K562 (cell line): ENCODE data around the gene ERGIC1. TPM values are rescaled to one million over a fixed set of nuclear protein-coding genes. Genes with fewer than 3 reads are reported as not detected.

ENCODE experiments used
- ATAC-seq: fragments of 200-7000 bp; cut with Tn5 transposase; 3 replicates; pipeline ENCODE4 v1.9.1; 2020; ENCODE audit warnings: moderate library complexity
- BruUV-seq: library from RNA; stranded (reverse); fragments of 400-500 nt; replicated peaks from 2 replicates; lab custom pipeline; 2021; lab: Mats Ljungman, UMichigan
- CTCF ChIA-PET: fragments of 300-600 bp; formaldehyde crosslinking; extraction: SDS; loops from one replicate; lab custom pipeline; 2021; ENCODE audit warnings: low intra/inter-chr PET ratio; lab: Yijun Ruan, JAX
- POLR2A ChIA-PET: fragments of 300-600, 350-650 bp; sonication (Branson Sonifier 250); formaldehyde crosslinking; extraction: SDS; loops from one replicate; lab custom pipeline; 2021; ENCODE audit warnings: antibody characterized with exemption, inconsistent platforms; lab: Yijun Ruan, JAX
- DNase-seq, 4 experiments: peaks; one replicate each; pipeline versions ENCODE4 v3.0.0 to v3.0.0-alpha.2; 2011 to 2018; ENCODE audit warnings: low spot score in 3 of 4, mixed read lengths in 3 of 4; ENCODE audit errors: extremely low read depth in 1 of 4
- FAIRE-seq: peaks from 2 replicates; lab custom pipeline; 2011; peaks lifted over from hg19 to GRCh38; lab: Jason Lieb, UNC
- H2AFZ ChIP-seq: 2 replicates; pipeline ENCODE4 v1.6.0; 2011; ENCODE audit warnings: low read depth, low read length, control low read depth, inconsistent platforms
- H3K27ac ChIP-seq: fragments of 200-600 bp; 3 replicates; pipeline ENCODE4 v1.8.0; 2011; ENCODE audit warnings: low read depth, mild to moderate bottlenecking, control low read depth, inconsistent platforms, low read length, moderate library complexity, mixed read lengths; ENCODE audit errors: extremely low read depth
- H3K27me3 ChIP-seq, 2 experiments: fragments of 300-600 bp in 1 of 2; 2 replicates in 1 of 2; 3 replicates in 1 of 2; pipeline versions ENCODE4 v1.6.0 to v1.8.0; 2011; ENCODE audit warnings: inconsistent platforms in 2 of 2, low read length in 2 of 2, mild to moderate bottlenecking in 1 of 2, mixed read lengths in 1 of 2, moderate library complexity in 1 of 2; ENCODE audit not compliant: control insufficient read depth in 2 of 2, insufficient read depth in 2 of 2
- H3K36me3 ChIP-seq: fragments of 300-600 bp; 3 replicates; pipeline ENCODE4 v1.8.0; 2011; ENCODE audit warnings: mild to moderate bottlenecking, low read length, inconsistent platforms; ENCODE audit not compliant: control insufficient read depth, insufficient read depth
- H3K4me1 ChIP-seq, 2 experiments: fragments of 200-600 bp in 1 of 2; replicated peaks in 1 of 2; 2 replicates in 1 of 2; 3 replicates in 1 of 2; pipeline versions ENCODE4 v1.5.1 to v1.8.0; 2011; ENCODE audit warnings: inconsistent platforms in 2 of 2, low read length in 2 of 2, mild to moderate bottlenecking in 1 of 2, mixed read lengths in 1 of 2, moderate library complexity in 1 of 2; ENCODE audit not compliant: control insufficient read depth in 2 of 2, insufficient read depth in 2 of 2
- H3K4me2 ChIP-seq: 2 replicates; pipeline ENCODE4 v1.6.1; 2011; ENCODE audit warnings: low read length, control low read depth, inconsistent platforms, mixed read lengths; ENCODE audit not compliant: insufficient read depth
- H3K4me3 ChIP-seq: fragments of 200-600 bp; sonication (generic), shearing (Covaris generic); 2 replicates; pipeline ENCODE4 v1.5.1; 2016; ENCODE audit warnings: control low read depth, inconsistent platforms
- H3K79me2 ChIP-seq: fragments of 200-600 bp; 3 replicates; pipeline ENCODE4 v1.8.0; 2011; ENCODE audit warnings: low read length, inconsistent platforms; ENCODE audit not compliant: control insufficient read depth, insufficient read depth
- H3K9ac ChIP-seq, 2 experiments: 2 replicates each; pipeline versions ENCODE4 v1.6.0 to v1.6.1; 2011; ENCODE audit warnings: low read depth in 2 of 2, low read length in 2 of 2, control low read depth in 1 of 2, inconsistent platforms in 1 of 2, mild to moderate bottlenecking in 1 of 2, mixed read lengths in 1 of 2; ENCODE audit not compliant: insufficient read depth in 1 of 2
- H3K9me1 ChIP-seq: one replicate; pipeline ENCODE4 v1.6.0; 2011; ENCODE audit warnings: inconsistent platforms, mild to moderate bottlenecking, low read length, moderate library complexity; ENCODE audit not compliant: control insufficient read depth, insufficient read depth
- H3K9me3 ChIP-seq: replicated peaks from 2 replicates; pipeline ENCODE4 v1.5.1; 2011; ENCODE audit warnings: low read depth, low read length, inconsistent platforms; ENCODE audit not compliant: control insufficient read depth, insufficient read depth
- H4K20me1 ChIP-seq: replicated peaks from 2 replicates; pipeline ENCODE4 v1.6.1; 2011; ENCODE audit warnings: low read length, inconsistent platforms, mixed read lengths; ENCODE audit not compliant: control insufficient read depth, insufficient read depth
- CTBP1 ChIP-seq: fragments of 450-650 bp; IDR thresholded peaks from 2 replicates; pipeline ENCODE4 v1.6.1; 2016; ENCODE audit warnings: borderline replicate concordance
- ETV5 ChIP-seq: sonication (generic); formaldehyde crosslinking; IDR thresholded peaks from 2 replicates; pipeline ENCODE4 v1.4.0; 2020; ENCODE audit warnings: low read depth, mild to moderate bottlenecking, missing genetic modification reagents
- JUN ChIP-seq, 2 experiments: sonication (generic) in 1 of 2; formaldehyde crosslinking in 1 of 2; IDR thresholded peaks; 2 replicates each; pipeline versions ENCODE4 v1.6.1 to v1.8.0; 2012 to 2022; ENCODE audit warnings: borderline replicate concordance in 2 of 2, mild to moderate bottlenecking in 2 of 2, improper control_type of control experiment in 1 of 2, low read depth in 1 of 2, low read length in 1 of 2, missing genetic modification reagents in 1 of 2
- JUND ChIP-seq, 2 experiments: IDR thresholded peaks; 2 replicates in 1 of 2; 3 replicates in 1 of 2; pipeline ENCODE4 v1.6.1; 2011; ENCODE audit warnings: borderline replicate concordance in 2 of 2, low read depth in 2 of 2, low read length in 2 of 2, improper control_type of control experiment in 1 of 2, missing biosample characterization in 1 of 2, missing genetic modification characterization in 1 of 2, missing genetic modification reagents in 1 of 2
- KAT2B ChIP-seq: IDR thresholded peaks from one replicate; pipeline ENCODE4 v1.6.1; 2012; ENCODE audit warnings: low read depth, mild to moderate bottlenecking, control low read depth, inconsistent platforms, low read length, moderate library complexity
- PYGO2 ChIP-seq: fragments of 450-650 bp; IDR thresholded peaks from 2 replicates; pipeline ENCODE4 v1.6.1; 2016; ENCODE audit warnings: mild to moderate bottlenecking, missing genetic modification characterization, moderate library complexity, missing compliant biosample characterization
- SMARCE1 ChIP-seq: fragments of 450-650 bp; IDR thresholded peaks from 2 replicates; pipeline ENCODE4 v1.7.1; 2016; ENCODE audit warnings: mild to moderate bottlenecking
- SUPT5H ChIP-seq: fragments of 450-650 bp; IDR thresholded peaks from 2 replicates; pipeline ENCODE4 v1.6.1; 2016
- ZNF511 ChIP-seq: sonication (generic); formaldehyde crosslinking; IDR thresholded peaks from 2 replicates; pipeline ENCODE4 v1.8.0; 2022; ENCODE audit warnings: mild to moderate bottlenecking, missing genetic modification reagents
- WGBS: fragments of 100-300 bp; shearing (Covaris generic); methylation state at CpG from one replicate; pipeline ENCODE4 v1.1.6; 2016; ENCODE audit warnings: low coverage, mixed read lengths; ENCODE audit not compliant: insufficient coverage; ENCODE audit errors: missing lambda C conversion rate; 5-methylcytosine and 5-hydroxymethylcytosine counted together
- in situ Hi-C: fragments of 300-500 bp; cut with MboI; formaldehyde crosslinking; loops from 4 replicates; pipeline ENCODE4 v1.15.0; 2018; ENCODE audit warnings: inconsistent platforms, mixed read lengths
- intact Hi-C: fragments of 100-400 bp; cut with micrococcal nuclease; formaldehyde crosslinking; loops from 2 replicates; pipeline ENCODE4 v1.14.2; 2022
- polyA plus RNA-seq, 8 experiments: library from polyadenylated mRNA; depleted of rRNA in 4 of 8; stranded (reverse) in 5 of 8; unstranded in 3 of 8; fragments of >200 nt; fragmentation: Nextera tagmentation in 2 of 8; fragmentation: Illumina TruSeq in 1 of 8; extraction: Ambion mirVana in 2 of 8; extraction: Trizol in 1 of 8; gene quantifications; 2 replicates each; pipeline versions ENCODE4 v1.2.1 to v1.2.3, GENCODE V29; 2011 to 2014; ENCODE audit warnings: inconsistent platforms in 1 of 8, missing spikeins in 1 of 8
- total RNA-seq, 7 experiments: library from RNA; depleted of rRNA in 6 of 7; stranded (reverse); fragments of >200 nt in 6 of 7; fragmentation: Illumina TruSeq in 2 of 7; extraction: Trizol in 2 of 7; gene quantifications; 2 replicates each; pipeline versions ENCODE4 v1.2.1 to v1.2.3, GENCODE V29; 2011 to 2021; ENCODE audit warnings: low replicate concordance in 1 of 7
- TF ChIP-seq, protein P1 (sequence below): fragments of 250-450 bp; sonication (Bioruptor Pico); IDR thresholded peaks from 2 replicates; pipeline ENCODE4 v1.4.0; 2020
- TF ChIP-seq, protein P2 (sequence below), 3 experiments: IDR thresholded peaks in 2 of 3; conservative IDR thresholded peaks in 1 of 3; 2 replicates each; pipeline ENCODE4 v1.5.1; 2011 to 2012; ENCODE audit warnings: low read length in 3 of 3, mild to moderate bottlenecking in 3 of 3, control low read depth in 2 of 3, improper control_type of control experiment in 1 of 3, inconsistent platforms in 1 of 3, low read depth in 1 of 3, mixed read lengths in 1 of 3, moderate library complexity in 1 of 3; ENCODE audit not compliant: insufficient read depth in 2 of 3

The ERGIC1 gene
- total and polyA plus RNA-seq, 9 of the 15 experiments (the other 6 are each of a cell fraction or from before 2014, with no cell fraction given), result 5.5 to 68.4 (median 36.4) TPM

DNA sequence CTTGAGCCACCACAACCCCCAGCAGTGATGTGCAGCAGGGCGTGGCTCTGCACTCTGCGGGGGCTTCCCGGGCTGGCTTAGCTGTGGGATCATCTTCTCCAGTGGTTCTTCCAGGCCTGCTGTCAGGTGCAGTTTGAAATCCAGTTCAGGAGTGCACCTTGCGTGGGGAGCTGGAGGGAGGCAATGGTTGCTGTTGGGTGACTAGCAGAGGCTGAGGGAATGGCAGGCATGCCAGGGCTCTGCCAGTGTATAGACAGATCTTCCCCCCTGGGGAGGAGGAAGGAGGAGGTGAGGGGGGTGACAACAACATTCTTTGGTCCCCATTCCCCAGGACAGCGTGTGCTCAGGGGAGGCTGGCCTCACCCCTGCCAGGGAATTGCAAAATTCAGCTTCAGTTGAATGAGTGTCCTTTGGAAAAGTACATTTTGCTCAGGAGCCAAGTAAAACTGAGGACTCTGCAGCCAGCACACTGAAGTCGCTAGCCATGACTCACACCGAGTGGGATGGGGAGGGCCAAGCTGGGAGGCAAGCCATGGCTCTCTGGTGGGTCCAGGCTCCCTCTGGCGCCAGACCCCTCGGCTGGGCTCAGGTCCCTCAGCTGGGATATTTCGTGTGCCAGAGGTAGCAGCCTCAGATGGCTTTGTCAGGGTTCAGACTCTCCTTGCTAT, 35.0 kb downstream of the ERGIC1 start:
- H4K20me1 ChIP-seq, result peaks cover 18% of the 10 kb centered on the region
- TF ChIP-seq PYGO2 (tag) (no peak), JUND (IDR thresholded peaks at IDR 0.05; ENCODE audit: borderline replicate concordance, low read depth, low read length) (peak; percentile 69), JUND (tag; IDR thresholded peaks at IDR 0.05; ENCODE audit: borderline replicate concordance, low read depth, low read length) (no peak), SMARCE1 (0 out of 2 replicates have a peak, but pooled peaks have one; percentile 4), JUN (IDR thresholded peaks at IDR 0.05; ENCODE audit: borderline replicate concordance, low read depth, low read length) (0 out of 2 replicates have a peak, but pooled peaks have one; percentile 39), JUN (CRISPR knock-in tag; IDR thresholded peaks at IDR 0.05; ENCODE audit: borderline replicate concordance) (no peak), SUPT5H (no peak), ZNF511 (CRISPR knock-in tag) (peak; percentile 34; the same call in 1 of the 2 replicates), CTBP1 (0 out of 2 replicates have a peak, but pooled peaks have one; percentile 1), KAT2B (no peak), ETV5 (CRISPR knock-in tag) (0 out of 2 replicates have a peak, but pooled peaks have one; percentile 5)
- TF ChIP-seq, protein P1, sequence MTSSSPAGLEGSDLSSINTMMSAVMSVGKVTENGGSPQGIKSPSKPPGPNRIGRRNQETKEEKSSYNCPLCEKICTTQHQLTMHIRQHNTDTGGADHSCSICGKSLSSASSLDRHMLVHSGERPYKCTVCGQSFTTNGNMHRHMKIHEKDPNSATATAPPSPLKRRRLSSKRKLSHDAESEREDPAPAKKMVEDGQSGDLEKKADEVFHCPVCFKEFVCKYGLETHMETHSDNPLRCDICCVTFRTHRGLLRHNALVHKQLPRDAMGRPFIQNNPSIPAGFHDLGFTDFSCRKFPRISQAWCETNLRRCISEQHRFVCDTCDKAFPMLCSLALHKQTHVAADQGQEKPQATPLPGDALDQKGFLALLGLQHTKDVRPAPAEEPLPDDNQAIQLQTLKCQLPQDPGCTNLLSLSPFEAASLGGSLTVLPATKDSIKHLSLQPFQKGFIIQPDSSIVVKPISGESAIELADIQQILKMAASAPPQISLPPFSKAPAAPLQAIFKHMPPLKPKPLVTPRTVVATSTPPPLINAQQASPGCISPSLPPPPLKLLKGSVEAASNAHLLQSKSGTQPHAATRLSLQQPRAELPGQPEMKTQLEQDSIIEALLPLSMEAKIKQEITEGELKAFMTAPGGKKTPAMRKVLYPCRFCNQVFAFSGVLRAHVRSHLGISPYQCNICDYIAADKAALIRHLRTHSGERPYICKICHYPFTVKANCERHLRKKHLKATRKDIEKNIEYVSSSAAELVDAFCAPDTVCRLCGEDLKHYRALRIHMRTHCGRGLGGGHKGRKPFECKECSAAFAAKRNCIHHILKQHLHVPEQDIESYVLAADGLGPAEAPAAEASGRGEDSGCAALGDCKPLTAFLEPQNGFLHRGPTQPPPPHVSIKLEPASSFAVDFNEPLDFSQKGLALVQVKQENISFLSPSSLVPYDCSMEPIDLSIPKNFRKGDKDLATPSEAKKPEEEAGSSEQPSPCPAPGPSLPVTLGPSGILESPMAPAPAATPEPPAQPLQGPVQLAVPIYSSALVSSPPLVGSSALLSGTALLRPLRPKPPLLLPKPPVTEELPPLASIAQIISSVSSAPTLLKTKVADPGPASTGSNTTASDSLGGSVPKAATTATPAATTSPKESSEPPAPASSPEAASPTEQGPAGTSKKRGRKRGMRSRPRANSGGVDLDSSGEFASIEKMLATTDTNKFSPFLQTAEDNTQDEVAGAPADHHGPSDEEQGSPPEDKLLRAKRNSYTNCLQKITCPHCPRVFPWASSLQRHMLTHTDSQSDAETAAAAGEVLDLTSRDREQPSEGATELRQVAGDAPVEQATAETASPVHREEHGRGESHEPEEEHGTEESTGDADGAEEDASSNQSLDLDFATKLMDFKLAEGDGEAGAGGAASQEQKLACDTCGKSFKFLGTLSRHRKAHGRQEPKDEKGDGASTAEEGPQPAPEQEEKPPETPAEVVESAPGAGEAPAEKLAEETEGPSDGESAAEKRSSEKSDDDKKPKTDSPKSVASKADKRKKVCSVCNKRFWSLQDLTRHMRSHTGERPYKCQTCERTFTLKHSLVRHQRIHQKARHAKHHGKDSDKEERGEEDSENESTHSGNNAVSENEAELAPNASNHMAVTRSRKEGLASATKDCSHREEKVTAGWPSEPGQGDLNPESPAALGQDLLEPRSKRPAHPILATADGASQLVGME (CRISPR knock-in tag), result no peak
- TF ChIP-seq, protein P2, sequence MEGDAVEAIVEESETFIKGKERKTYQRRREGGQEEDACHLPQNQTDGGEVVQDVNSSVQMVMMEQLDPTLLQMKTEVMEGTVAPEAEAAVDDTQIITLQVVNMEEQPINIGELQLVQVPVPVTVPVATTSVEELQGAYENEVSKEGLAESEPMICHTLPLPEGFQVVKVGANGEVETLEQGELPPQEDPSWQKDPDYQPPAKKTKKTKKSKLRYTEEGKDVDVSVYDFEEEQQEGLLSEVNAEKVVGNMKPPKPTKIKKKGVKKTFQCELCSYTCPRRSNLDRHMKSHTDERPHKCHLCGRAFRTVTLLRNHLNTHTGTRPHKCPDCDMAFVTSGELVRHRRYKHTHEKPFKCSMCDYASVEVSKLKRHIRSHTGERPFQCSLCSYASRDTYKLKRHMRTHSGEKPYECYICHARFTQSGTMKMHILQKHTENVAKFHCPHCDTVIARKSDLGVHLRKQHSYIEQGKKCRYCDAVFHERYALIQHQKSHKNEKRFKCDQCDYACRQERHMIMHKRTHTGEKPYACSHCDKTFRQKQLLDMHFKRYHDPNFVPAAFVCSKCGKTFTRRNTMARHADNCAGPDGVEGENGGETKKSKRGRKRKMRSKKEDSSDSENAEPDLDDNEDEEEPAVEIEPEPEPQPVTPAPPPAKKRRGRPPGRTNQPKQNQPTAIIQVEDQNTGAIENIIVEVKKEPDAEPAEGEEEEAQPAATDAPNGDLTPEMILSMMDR (IDR thresholded peaks at IDR 0.05 in 2 of 3, conservative IDR thresholded peaks at IDR 0.05 in 1 of 3; ENCODE audit: insufficient read depth in 2 of 3, low read depth in 1 of 3, low read length in 3 of 3), result peak in 2 of 3 experiments; percentile 22 to 31; a peak in 1 of 6 replicates

More for the DNA sequence above, 35.0 kb downstream of the ERGIC1 start:
- Histone ChIP-seq H3K9me3 (no peaks in the 10 kb centered on the region), H3K4me3 (no peak overlapping the region), H3K9me1 (no peaks in the 10 kb centered on the region), H3K4me2 (0 out of 2 replicates have a peak overlapping the region, but pooled peaks have one; percentile 7), H3K79me2 (no peaks in the 10 kb centered on the region), H3K9ac (peak overlapping the region in 1 of 2 experiments; percentile 19; a peak in 1 of 4 replicates), H3K27ac (no peak overlapping the region), H3K36me3 (no peaks in the 10 kb centered on the region), H2AFZ (no peak overlapping the region), H3K27me3 (no peaks in the 10 kb centered on the region; a peak in 1 of 5 replicates), H3K4me1 (peaks cover 11 to 19% of the 10 kb centered on the region in 2 experiments)
- ChIA-PET POLR2A (interaction anchor here (0.8 to 1.2 kb wide), 3 partner anchors 11 to 98 kb away, joined by 3 to 6 read pairs (median 3); partner anchors contain the start of gene DUSP1), CTCF (interaction anchor here (0.8 kb wide), 1 partner anchor 449 kb away, joined by 3 read pairs; no protein-coding TSS in a partner anchor)
- no peak for FAIRE-seq
- BruUV-seq, result no TSS peak
- DNase-seq, result peak; percentile 23 to 44 (median 32)
- intact Hi-C loops, result no loop called here
- WGBS, result 24% methylated on average over 10 of the region's 10 CpGs
- in situ Hi-C loops, result no loop called here
- peak; percentile 68 for ATAC-seq
